ENCODE measurements around the gene KRT76. TPM values are rescaled to one million over a fixed set of nuclear protein-coding genes. Genes with fewer than 3 reads are reported as not detected.

The KRT76 gene
- total RNA-seq, 1 donor from 2014 or later, result not detected

DNA sequence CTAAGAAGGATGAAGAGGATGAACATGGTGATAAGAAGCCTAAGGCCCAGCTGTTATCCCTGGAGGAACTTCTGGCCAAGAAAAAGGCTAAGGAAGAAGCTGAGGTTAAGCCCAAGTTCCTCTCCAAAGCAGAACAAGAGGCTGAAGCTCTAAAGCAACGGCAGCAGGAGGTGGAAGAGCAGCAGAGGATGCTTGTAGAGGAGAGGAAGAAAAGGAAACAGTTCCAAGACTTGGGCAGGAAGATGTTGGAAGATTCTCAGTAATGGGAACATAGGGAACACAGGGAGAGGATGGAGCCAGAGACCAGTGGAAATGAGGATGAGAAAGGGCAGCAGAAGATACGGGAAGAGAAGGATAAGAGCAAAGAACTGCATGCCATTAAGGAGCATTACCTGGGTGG is 46.4 kb downstream of the KRT76 start:
- no peak overlapping the region for H3K27ac Mint-ChIP-seq (ENCODE audit: unreplicated experiment)
- H3K9me3 Mint-ChIP-seq (ENCODE audit: unreplicated experiment), result no peaks in the 10 kb centered on the region
- no peaks in the 10 kb centered on the region for H3K4me1 Mint-ChIP-seq (ENCODE audit: unreplicated experiment)
- no peak for DNase-seq (ENCODE audit: extremely low spot score, unreplicated experiment)
- H3K36me3 Mint-ChIP-seq (ENCODE audit: unreplicated experiment), result no peaks in the 10 kb centered on the region
- H3K27me3 Mint-ChIP-seq (ENCODE audit: unreplicated experiment), result peaks cover 34% of the 10 kb centered on the region
- H3K4me3 Mint-ChIP-seq (ENCODE audit: unreplicated experiment), result no peak overlapping the region
- TF ChIP-seq CTCF (IDR thresholded peaks at IDR 0.05), result no peak

GRCh38 chr12:52730383-52730782 is 46.8 kb downstream of the KRT76 start:
- TF ChIP-seq CTCF (IDR thresholded peaks at IDR 0.05), result no peak
- no peaks in the 10 kb centered on the region for H3K36me3 Mint-ChIP-seq (ENCODE audit: unreplicated experiment)
- no peaks in the 10 kb centered on the region for H3K9me3 Mint-ChIP-seq (ENCODE audit: unreplicated experiment)
- no peak overlapping the region for H3K4me3 Mint-ChIP-seq (ENCODE audit: unreplicated experiment)
- H3K27me3 Mint-ChIP-seq (ENCODE audit: unreplicated experiment), result peaks cover 34% of the 10 kb centered on the region
- no peak for DNase-seq (ENCODE audit: extremely low spot score, unreplicated experiment)
- H3K27ac Mint-ChIP-seq (ENCODE audit: unreplicated experiment), result no peak overlapping the region
- H3K4me1 Mint-ChIP-seq (ENCODE audit: unreplicated experiment), result no peaks in the 10 kb centered on the region

DNA sequence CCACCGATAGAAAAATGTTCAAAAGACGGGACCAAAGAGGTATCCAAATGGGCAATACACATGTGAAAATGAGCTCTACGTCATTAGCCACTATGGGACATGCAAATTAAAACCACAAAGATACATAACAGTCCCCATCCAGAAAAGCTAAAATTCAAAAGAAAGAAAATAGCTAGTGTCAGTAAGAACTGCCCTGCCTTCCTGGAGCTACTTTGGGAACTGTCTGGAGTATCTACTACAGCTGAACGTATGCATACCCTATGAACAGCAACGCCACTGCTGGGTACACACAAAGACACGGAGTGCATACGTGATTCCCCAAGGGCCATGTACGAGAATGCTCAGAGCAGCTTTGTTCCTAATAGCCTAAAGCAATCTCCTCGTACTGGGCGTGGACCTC is 48.0 kb downstream of the KRT76 start:
- no peak for DNase-seq (ENCODE audit: extremely low spot score, unreplicated experiment)
- H3K4me1 Mint-ChIP-seq (ENCODE audit: unreplicated experiment), result no peaks in the 10 kb centered on the region
- TF ChIP-seq CTCF (IDR thresholded peaks at IDR 0.05), result no peak
- H3K9me3 Mint-ChIP-seq (ENCODE audit: unreplicated experiment), result no peaks in the 10 kb centered on the region
- H3K27ac Mint-ChIP-seq (ENCODE audit: unreplicated experiment), result no peak overlapping the region
- H3K36me3 Mint-ChIP-seq (ENCODE audit: unreplicated experiment), result no peaks in the 10 kb centered on the region
- H3K4me3 Mint-ChIP-seq (ENCODE audit: unreplicated experiment), result no peak overlapping the region
- peaks cover 34% of the 10 kb centered on the region for H3K27me3 Mint-ChIP-seq (ENCODE audit: unreplicated experiment)

DNA sequence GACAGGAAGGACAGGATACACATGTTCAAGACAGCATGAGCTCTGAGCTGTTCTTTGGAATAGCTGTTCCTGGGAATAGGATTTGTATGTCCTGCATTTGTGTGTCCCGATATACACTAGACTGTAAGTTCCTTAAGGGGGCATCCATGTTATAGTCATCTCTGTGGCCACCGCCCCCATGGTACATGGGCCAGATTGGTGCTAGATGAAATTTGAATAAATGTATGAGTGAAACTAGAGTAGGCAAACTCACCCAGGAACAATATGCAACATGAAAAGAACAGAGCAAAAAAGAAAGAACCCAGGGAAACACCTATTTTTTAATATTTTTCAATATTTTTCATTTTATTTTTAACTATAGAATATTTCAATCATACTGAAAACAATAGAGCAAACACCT is 48.8 kb downstream of the KRT76 start:
- H3K27me3 Mint-ChIP-seq (ENCODE audit: unreplicated experiment), result peaks cover 33% of the 10 kb centered on the region
- TF ChIP-seq CTCF (IDR thresholded peaks at IDR 0.05), result no peak
- H3K4me1 Mint-ChIP-seq (ENCODE audit: unreplicated experiment), result no peaks in the 10 kb centered on the region
- no peak overlapping the region for H3K27ac Mint-ChIP-seq (ENCODE audit: unreplicated experiment)
- DNase-seq (ENCODE audit: extremely low spot score, unreplicated experiment), result no peak
- H3K36me3 Mint-ChIP-seq (ENCODE audit: unreplicated experiment), result no peaks in the 10 kb centered on the region
- no peaks in the 10 kb centered on the region for H3K9me3 Mint-ChIP-seq (ENCODE audit: unreplicated experiment)
- H3K4me3 Mint-ChIP-seq (ENCODE audit: unreplicated experiment), result no peak overlapping the region

DNA sequence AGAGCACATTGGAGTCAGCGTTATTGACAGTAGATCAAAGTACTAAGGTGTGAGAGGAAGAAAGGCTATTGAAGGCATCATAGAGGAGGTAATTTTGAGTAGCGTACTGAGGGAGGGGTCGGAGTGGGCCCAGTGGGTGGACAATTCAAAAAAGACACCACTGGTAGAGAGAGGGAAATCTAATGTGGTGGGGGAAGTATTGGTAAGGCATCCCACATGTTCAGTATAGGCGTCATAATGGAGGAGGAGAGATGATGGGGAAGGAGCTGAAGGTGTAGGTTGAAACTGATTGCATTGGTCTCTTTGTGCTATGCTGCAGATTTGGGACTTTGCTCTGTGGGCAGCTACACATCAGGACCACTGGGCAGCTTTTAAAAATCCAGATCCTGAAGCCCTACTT is 50.1 kb downstream of the KRT76 start:
- H3K4me3 Mint-ChIP-seq (ENCODE audit: unreplicated experiment), result no peak overlapping the region
- peaks cover 36% of the 10 kb centered on the region for H3K27me3 Mint-ChIP-seq (ENCODE audit: unreplicated experiment)
- no peak for DNase-seq (ENCODE audit: extremely low spot score, unreplicated experiment)
- H3K36me3 Mint-ChIP-seq (ENCODE audit: unreplicated experiment), result no peaks in the 10 kb centered on the region
- no peak for TF ChIP-seq CTCF (IDR thresholded peaks at IDR 0.05)
- no peaks in the 10 kb centered on the region for H3K4me1 Mint-ChIP-seq (ENCODE audit: unreplicated experiment)
- H3K9me3 Mint-ChIP-seq (ENCODE audit: unreplicated experiment), result no peaks in the 10 kb centered on the region
- H3K27ac Mint-ChIP-seq (ENCODE audit: unreplicated experiment), result no peak overlapping the region

Data from osteocyte (in vitro differentiated cells).